ENCODE results near the gene ENO4.

The ENO4 gene

GRCh38 chr10:116831790-116832189 lies 17.5 kb upstream of the ENO4 start:
- no peak for DNase-seq

DNA sequence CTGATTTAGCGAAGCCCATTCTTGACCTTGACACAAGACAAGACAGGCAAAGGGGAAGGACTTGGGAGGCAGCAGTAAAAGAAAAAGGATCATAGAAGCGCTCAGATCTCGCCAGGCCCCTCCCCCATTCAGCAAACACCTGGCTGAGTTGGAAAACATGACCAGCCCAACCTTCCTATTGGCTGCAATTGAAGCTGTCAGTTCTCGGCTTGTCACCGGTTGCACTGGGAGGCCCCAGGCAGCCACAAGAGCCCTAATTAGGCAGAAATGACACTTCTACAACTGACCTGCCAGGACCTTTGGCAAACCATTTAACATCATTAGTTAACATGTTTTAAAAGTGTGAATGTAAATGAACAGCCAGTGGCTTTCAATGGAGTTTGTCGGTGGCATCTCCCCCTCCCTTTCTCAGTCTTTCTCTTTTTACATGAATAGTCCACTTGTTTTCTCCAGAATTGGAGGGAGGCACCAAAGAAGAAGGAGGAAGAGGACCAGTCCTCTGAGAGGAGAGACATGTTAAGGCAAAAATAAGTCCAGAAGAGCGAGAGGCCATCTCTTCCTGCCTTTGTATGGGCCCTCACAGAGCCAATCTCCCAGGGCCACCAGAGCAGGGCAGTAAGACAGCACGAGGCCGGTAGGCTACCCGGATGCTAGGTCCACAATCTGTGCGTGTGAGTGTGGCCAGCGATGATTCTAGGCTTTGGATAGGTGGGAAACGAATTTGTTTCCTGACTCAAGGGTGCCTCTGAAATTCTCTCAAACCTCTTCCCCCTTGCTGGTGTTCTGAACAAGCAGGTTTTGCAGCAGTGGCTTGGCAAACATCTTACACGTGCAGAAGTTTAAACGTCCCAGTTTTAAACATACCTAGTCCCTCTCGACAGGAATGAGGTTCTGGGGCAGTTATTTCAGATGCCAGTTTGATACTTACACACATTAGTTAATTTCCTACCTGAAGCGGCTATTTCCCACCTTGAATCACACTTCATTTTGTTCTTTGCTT lies 15.0 kb upstream of the ENO4 start:
- no peak for DNase-seq

GRCh38 chr10:116835658-116836057 lies 13.6 kb upstream of the ENO4 start:
- no peak for DNase-seq

DNA sequence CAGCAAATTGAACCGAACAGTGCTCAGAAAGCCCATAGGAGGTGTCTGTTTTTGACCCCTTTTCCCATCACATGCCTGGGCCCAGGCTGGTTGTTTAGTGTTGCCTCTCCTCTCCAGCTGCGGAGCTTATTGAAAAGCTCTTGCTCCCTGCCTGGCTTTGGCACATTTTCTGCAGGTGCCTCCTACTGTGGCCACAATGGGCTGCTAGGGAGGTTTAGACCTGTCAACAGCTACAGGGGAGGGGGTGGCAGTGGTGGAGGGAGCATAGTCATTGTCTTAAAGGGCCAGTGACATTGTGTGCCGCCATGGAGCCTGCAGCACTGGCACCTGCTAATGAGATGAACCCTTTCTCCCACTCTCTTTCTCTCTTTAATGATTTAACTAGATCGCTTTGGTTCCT lies 13.2 kb upstream of the ENO4 start:
- no peak for DNase-seq

GRCh38 chr10:116836902-116837523 lies 12.3 kb upstream of the ENO4 start:
- no peak for DNase-seq

DNA sequence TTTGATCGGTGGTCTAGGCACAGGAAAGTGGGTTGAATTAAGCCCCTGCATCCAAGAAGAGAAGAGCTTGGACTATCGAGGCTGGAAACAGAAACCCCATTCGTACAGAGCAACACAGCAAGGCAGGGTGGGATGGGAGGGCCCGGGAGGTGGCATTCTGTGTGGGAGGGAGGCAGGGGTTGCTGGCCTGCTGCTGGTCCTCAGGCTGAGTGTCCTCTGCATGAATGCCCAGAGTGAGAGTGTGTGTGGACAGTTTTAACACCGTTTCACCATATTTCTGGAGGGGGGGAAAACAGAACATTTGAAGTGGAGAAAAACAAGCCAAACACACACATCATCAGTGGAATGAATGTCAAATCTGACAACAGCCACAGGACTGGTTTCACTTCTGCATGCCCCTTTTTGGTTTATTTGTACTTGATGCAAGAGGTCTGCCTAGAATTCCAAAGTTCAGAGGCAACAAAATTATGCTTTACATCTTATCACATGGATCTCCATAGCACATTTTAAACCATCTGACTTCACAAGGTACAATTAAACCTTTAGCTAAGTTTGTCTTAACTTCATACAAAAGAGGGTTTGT lies 11.1 kb upstream of the ENO4 start:
- DNase-seq, result no peak

- DNase-seq, result no peak
These were observed 8.8 kb upstream of the ENO4 start for GRCh38 chr10:116840389-116841075.

DNA sequence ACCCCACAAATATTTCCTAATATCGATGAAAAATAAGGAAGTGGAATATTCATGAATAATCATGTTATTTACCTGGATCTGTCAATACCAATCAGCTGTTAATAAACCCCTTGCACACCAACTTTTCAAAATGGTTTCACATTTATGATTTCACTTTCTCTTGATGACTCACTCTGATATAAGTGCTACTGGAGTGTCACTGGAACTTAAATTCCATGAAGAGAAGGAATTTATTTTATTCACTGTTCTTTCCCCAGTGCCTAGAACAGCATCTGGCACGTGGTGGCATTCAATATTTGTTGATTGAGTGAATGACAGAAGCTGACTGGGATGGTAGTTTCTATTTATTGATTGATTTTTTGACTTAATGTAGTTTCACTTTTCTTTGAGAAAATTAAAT lies 3.5 kb upstream of the ENO4 start:
- no peak for DNase-seq

DNA sequence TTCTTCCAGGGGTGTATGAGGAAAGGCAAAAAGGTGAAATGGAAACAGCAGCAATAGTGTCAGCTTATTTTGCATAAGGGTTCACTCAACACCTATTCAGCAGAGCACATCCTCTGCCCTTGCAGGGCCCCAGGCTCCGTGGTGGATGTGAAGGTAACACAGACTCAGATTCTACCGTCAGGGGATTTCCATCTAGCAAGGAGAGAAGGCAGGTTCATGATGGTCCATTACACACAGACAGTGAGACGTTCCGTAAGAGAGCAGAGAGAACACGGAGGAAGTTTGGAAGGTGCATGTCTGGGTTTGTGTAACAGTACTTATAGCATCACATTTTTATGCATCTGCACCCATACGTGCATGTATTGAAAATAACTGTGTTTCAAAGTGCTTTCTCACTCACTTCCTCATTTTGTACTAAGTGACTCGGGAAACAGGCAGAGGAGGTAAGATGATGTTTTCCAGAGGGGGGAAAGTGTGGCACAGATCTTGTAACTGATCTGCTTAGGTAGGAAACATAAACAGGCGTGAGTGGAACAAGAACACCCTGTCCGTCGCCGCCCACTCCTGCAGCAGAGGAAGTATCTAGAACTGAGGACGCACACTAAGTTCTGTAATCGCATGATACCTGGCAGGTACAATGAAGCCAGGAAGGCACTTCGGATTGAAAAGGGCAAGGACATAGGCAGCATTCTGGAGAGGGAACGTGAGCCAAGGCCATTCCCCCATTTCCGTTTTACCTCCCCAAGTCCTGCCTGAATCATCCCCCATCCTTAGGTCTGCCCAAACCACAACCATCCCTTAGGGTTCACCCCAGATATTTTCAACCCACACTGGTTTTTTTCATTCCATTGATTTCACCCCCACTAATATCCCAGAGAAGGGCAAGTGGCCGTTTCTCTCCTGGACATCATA lies 1.0 kb upstream of the ENO4 start:
- DNase-seq, result no peak

- no peak for DNase-seq
These were observed 403 bp upstream of the ENO4 start for GRCh38 chr10:116848944-116849247.

DNA sequence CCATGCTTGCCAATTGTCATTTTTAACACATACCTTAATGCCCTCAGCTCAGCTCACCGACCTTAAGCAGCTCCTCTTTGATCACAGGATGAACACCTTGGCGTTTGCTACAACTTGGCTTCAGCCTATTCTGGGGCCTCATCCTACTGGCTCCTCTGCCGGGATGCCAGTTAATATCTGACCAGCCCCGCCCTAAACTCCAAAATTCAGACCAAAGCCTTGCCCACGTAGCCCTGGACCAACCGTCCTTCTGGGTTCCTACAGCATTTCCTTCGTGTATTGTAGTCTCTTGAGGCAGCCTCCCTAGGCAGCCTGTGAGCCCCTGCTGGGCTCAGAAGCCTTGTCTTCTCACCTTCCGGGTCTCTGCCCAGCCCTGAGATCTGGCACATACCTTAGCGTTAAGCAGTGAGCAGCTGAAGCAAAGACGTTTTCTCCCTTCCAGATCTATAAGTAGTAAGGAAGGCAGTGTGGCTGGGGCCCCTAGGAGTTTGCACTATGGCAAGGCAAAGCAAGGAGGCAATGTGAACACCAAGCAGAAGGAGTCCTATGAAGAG lies 836 bp downstream of the ENO4 start:
- DNase-seq, result no peak

- DNase-seq, result no peak
These were observed 2.9 kb downstream of the ENO4 start for GRCh38 chr10:116852246-116852645.

DNA sequence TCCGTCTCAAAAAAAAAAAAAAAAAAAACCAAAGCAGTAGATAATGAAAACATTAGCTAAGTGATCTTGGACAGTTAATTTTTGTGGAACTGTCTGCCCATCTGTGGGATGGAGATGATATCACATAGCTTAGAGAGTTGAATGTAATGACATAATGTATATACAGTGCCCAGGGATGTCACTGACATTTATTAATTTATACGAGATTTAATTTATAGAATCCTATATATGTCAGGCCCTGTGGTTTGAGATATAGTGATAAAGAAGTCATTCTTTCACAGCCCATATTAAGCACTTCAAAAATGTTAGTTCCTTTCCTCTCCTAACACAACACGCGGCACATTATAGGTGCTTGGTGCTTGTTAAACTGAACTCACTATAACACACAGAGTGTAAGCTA lies 4.0 kb downstream of the ENO4 start:
- DNase-seq, result no peak

DNA sequence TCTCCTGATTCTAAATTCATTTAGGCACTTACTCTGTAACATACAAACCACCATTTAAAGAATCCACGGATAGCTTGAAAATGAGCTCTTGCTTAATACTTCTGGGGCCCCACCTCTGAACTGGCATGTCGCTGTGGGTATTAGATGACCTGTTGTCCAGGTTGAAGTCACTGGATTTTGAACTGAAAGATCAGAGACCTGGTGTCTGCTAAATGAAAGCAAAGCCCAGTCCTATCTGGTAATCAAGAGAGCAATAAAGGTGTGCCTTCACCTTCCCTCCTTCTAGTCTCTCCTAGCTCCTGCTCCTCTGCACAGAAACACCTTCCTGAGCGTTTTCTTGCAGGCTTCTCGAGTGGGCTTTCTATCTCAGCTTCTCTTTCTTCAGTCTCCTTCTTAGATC lies 4.4 kb downstream of the ENO4 start:
- DNase-seq, result no peak

DNA sequence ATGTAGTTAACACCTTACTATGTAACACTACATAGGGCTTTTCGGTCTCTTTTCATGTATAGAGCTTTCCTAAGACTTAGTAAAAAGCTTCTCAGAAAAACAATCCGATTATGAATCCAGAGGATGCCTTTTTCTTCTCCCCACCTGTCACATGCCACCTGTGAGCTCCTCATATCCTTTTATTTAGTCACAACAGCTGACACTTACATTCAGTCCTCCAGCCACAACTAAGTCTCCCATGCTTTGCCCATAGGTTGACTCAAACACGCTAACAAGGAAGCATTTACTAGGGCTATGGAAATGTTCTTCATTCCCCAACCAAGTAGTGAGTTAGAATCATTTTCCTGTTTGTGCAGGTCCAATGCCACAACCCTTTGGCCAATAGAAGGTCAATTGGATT lies 7.9 kb downstream of the ENO4 start:
- DNase-seq, result no peak

- DNase-seq, result no peak
These were observed 12.5 kb downstream of the ENO4 start for GRCh38 chr10:116861796-116862195.

DNA sequence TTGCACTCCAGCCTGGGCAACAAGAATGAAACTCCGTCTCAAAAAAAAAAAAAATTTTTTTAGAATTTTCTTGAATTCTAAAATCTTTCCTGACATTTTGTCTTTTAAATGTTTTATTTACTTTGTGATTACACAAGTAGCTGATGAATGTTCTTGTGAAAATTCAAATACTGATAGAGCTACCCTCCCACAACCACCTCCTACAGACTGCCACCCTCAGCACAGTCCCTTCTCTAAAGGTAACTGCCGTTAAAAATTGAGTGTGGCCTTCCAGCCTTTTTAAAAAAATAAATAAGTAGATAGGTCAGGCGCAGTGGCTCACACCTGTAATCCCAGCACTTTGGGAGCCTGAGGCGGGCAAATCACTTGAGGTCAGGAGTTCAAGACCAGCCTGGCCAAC lies 15.1 kb downstream of the ENO4 start:
- DNase-seq, result no peak

DNA sequence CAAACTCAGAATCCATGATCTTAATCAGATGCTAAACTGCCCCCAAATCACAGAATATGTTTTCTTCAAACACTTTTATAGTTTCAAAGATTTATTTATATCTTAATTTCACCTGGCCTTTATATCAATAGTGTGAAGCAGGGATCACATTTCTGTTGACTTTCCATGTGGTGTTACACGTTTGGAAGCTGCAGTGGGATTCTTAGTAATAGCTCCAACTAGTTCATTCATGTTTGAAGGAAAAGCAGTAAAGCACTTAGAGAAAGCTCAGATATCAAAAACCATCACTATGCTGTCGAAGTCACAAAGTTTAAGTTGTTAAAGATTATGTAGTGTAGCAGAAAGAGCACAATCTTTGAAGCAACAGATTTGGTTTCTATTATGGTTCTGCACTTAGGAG lies 16.8 kb downstream of the ENO4 start:
- no peak for DNase-seq

DNA sequence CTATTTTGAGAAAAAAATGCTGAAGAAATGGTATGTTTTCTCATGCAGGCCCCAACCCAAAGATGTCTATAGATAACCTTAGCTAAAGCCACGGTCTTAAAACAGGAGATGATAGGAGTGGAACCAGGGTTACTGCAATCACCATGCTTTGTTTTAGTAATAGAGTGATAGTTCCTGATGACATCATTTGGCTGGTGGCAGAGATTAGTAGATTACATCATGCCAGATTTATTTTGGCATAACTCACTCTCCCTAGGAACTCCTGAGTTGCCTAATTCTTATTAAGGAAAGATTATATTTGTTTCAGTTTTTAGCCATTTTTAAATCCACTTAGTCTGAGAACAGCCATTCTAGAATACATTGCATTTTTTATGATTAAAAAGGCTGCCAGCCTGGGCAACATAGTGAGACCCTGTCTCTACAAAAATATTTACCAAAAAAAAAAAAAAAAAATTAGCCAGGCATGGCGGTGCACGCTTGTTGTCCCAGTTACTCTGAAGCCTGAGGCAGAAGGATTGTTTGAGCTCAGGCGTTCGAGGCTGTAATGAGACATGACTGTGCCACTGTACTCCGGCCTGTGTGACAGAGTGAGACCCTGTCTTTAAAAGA lies 17.8 kb downstream of the ENO4 start:
- no peak for DNase-seq

- no peak for DNase-seq
These were observed 18.9 kb downstream of the ENO4 start for GRCh38 chr10:116868198-116868676.

DNA sequence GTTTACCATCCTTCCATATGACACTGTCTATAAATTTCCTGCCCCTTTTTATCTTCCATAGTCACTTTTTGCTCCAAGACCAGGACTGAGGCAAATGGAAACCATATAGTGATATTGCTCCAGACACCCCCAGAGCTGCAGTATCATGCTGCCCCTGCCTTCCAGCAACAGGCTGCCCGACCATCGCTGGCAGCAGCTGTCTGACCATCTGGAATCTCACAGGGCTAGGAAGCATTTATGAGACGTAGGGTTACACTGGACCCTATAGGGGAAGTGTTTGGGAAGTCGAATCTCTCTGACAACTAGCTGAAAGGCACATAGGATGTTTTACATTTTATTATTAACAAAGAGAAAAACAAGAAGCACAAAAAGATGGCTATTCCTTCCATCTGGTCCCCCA lies 19.4 kb downstream of the ENO4 start:
- no peak for DNase-seq

DNA sequence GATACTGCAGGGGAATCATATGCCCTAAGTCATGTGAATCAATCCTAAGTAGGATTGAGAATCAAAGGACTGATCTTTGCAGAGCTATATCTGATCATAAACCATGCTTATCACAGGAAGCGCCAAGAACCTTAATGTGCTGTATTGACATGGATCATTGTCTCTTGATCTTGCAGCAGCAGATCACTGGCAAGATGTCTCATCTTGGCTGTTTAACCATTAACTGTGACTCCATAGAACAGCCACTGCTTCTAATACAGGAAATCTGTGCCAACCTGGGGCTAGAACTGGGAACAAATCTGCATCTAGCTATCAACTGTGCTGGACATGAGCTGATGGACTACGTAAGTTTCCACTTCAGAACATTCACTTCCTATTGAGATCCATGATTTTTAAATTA lies 21.6 kb downstream of the ENO4 start:
- no peak for DNase-seq
